GM12873 (cell line): ENCODE results near the gene POC1B.

Experiments
- TF ChIP-seq, protein P1 (sequence below): IDR thresholded peaks from 2 replicates; pipeline ENCODE4 v1.5.1; 2012; ENCODE audit warnings: low read depth, mild to moderate bottlenecking, moderate library complexity, low read length, control low read depth; ENCODE audit not compliant: insufficient read depth; ENCODE audit errors: missing control alignments

POC1B gene

DNA sequence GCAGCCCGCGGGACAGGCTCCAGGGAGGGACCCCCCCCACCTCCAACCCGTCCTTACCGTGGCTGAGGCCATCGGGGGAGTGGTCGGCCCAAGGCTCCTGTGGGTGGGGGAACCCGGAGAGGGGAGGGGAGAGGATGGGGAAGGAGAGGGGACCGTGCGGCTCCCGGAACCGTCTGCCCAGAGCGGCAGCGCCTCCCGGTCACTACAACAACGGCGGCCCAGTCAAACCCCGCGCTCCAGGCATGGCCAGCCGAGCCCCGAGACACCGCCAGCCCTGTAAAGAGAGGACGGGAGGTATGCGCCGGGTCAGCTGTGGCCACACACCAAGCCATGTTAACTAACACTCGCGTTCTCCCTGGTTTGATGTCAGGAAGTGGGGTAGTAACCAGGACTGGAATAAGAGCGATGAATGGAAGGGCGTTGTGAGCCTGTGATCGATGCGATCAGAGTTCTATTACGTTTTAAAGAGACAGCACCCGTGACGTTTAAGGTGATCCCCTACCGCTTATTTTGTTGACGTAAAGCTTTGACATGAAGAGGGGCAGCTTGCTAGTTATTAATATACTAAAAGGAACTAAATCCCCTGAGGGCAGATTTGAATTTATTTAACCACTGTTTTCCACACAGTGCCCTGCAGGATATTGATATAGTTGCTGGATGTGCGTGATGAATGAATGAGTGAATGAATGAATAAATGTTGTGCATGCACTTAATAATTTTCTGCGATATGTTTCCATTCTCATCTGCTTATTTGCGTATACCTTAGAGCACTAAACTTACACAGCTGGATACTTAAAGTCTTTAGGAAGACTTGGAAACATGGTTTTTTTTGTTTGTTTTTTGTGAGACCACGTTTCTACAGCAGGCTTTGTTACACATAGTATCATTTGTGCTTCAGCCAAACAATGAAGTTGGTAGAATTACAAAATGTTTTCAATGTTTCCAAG lies at the start of gene POC1B:
POC1B (minus strand) TSS at position 224 of the 947 bp plus-strand sequence; CDS start at position 72, 152 bp downstream.
- TF ChIP-seq, protein P1, sequence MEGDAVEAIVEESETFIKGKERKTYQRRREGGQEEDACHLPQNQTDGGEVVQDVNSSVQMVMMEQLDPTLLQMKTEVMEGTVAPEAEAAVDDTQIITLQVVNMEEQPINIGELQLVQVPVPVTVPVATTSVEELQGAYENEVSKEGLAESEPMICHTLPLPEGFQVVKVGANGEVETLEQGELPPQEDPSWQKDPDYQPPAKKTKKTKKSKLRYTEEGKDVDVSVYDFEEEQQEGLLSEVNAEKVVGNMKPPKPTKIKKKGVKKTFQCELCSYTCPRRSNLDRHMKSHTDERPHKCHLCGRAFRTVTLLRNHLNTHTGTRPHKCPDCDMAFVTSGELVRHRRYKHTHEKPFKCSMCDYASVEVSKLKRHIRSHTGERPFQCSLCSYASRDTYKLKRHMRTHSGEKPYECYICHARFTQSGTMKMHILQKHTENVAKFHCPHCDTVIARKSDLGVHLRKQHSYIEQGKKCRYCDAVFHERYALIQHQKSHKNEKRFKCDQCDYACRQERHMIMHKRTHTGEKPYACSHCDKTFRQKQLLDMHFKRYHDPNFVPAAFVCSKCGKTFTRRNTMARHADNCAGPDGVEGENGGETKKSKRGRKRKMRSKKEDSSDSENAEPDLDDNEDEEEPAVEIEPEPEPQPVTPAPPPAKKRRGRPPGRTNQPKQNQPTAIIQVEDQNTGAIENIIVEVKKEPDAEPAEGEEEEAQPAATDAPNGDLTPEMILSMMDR, result no peak

DNA sequence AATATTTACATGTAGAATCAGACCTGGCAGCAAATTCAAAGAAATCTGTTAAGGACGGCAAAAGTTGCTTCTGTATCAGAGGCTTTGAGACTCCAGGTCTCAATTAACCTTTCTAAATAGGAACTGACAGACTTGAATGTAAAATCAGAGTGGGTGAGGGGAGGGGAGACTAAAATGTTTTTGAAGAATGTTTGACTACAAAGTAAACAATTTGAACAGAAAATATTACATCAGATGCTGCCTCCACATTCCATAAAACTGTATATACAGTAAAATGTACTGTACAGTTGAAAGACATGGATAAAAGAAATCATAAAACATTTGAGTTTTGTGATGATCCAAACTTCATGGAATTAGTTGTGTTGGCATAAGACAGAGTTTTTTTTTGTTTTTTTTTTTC lies 49.5 kb upstream of the POC1B start:
- TF ChIP-seq, protein P1, result no peak

DNA sequence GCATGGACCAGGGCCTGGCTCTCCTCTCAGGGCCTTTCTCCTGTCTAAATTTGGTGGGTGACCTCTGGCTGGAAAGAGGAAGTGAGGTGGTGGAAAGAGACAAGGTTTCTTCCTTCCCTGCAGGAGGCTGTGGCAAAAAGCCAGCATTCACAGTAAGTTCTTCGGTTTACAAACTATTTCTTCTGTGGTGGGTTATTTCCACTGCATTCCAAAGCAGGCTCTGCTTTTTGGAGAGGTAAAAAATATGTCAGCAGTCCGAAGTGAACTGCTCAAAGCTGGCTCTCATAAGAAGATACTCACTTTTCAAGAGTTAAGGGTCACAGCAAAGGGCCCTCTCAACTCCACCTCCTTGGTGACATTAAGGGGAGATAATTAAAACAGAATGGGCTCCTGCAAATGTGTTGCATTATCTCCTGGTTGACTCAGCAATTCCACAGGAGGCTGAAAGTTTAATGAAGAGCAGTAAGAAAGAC lies 48.9 kb upstream of the POC1B start:
- TF ChIP-seq, protein P1, result no peak

DNA sequence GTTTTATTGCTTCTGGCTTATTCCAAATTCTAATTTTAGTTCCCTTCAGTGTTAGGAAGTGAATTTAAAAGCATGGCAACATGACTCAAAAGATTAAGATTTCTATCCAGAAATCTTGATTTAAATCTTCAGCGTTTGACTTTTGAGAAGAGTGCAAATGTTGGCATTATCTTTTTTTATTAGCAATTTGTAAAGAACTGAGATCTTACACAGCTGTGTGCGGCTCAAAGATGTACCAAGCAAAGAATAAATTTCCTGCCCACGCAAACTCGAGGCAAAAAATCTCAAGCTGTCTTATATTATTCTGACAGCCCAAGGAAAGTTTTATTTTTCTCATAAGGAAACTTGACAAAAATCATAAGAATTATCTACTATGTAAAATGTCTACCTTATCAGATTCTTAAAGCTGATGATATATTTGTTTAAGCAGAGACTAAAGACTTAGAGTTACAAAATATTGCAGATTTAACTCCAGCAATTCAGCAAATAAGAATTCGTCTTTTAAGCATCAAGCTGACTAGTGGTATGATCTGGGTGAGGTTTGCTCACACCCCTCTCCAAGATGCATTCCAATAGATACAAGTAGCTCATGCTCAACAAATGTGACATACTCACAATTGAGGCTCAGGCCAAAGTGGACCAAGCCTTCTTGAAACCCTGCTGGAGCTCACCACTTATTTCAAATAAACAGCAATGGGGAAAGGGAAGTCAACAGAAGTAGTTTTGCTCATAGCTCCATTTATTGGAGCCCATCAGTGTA lies 47.4 kb upstream of the POC1B start:
- TF ChIP-seq, protein P1, result no peak

DNA sequence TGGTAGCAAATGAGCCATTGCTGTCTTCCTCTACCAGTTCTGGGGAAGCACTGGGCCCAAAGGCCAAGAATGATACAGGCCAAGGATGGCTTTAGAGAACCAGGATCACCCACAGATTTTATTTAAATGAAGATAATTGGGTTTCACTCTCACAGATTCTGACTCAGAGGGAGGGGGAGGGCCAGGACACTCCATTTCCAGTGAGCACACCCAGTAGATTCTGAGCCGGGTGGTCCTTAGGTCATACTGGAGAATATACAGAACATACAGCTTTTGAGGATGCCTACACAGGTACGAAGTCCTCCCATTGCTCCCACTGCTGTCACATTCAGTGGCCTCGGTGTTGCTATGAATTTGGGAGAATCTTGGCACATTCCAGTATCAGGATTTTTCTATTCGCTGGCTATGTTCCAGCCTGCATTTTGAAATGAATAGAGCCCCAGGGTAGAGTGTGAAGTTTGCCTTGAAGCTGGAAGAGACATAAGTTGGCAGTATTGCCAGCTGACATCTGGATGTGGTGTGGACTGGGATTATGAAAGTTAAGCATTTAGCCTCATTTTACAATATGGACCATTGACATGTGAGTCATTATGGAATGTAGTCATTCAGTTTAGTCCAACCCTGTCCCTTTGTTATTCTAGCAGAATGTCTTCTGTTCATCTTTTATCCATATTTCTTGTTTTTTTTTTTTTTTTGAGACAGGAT lies 45.8 kb upstream of the POC1B start:
- TF ChIP-seq, protein P1, result no peak

DNA sequence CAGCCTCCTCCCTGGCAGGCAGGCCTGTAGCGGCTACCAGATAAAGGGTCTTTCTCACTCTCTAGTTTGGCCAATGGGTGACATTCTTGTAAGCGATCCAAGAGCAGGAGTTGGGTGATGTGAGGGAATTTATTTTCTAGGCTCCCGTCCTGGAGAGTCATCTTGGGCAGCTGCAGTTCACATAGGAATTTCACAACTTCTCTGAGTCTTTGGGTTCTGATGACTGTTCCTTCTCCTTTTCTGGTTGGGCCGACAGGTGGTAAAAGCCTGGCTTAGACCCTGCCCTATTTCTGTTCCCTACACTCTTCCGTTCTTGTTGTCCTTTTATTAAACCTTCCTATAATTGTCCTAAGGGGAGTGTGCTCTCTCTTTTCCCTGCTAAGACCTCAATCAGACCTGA lies 42.6 kb upstream of the POC1B start:
- TF ChIP-seq, protein P1, result no peak
